ENCODE results near the gene DAGLB. TPM values are rescaled to one million over a fixed set of nuclear protein-coding genes. Genes with fewer than 3 reads are reported as not detected.

Gene DAGLB
- total and polyA plus RNA-seq, 2 experiments from 2014 or later = 26.7 to 31.7 TPM

- H3F3A ChIP-seq (ENCODE audit: insufficient read depth) = peaks cover 4% of the 10 kb centered on the region; the same call in 1 of the 2 replicates
- no peak overlapping the region for H3K9ac ChIP-seq
- H3K4me3 ChIP-seq = no peak overlapping the region
- H2AFZ ChIP-seq = no peak overlapping the region
- no peak overlapping the region for H3K4me2 ChIP-seq (ENCODE audit: unreplicated experiment)
- no peaks in the 10 kb centered on the region; the same call in 1 of the 2 replicates for H3K27me3 ChIP-seq (replicated peaks; ENCODE audit: insufficient read depth)
- TF ChIP-seq EZH2phosphoT487 (IDR thresholded peaks at IDR 0.05; ENCODE audit: insufficient read depth, low read depth) = no peak
- no peak for TF ChIP-seq EZH2 (IDR thresholded peaks at IDR 0.05; ENCODE audit: insufficient read depth, poor library complexity, severe bottlenecking)
- no peaks in the 10 kb centered on the region for H3K9me2 ChIP-seq (ENCODE audit: insufficient read depth)
- DNase-seq = no peak
- H3K4me1 ChIP-seq (ENCODE audit: insufficient read depth) = no peaks in the 10 kb centered on the region
- no peaks in the 10 kb centered on the region for H3K36me3 ChIP-seq (ENCODE audit: low read depth)
- H3K79me2 ChIP-seq (ENCODE audit: insufficient read depth) = no peaks in the 10 kb centered on the region
- WGBS, 2 experiments (ENCODE audit: low coverage in 1 of 2, low lambda C conversion rate in 2 of 2, missing lambda C conversion rate in 2 of 2) = 49 to 54% methylated on average over 2 of the region's 2 CpGs
- in situ Hi-C loops (cut with MboI) = no loop called here
- H4K20me1 ChIP-seq (ENCODE audit: insufficient read depth) = no peaks in the 10 kb centered on the region
- no peak overlapping the region for H3K27ac ChIP-seq
- no peaks in the 10 kb centered on the region for H3K9me3 ChIP-seq (ENCODE audit: low read depth)
Measured at GRCh38 chr7:6494365-6494764, 46.6 kb upstream of the DAGLB start.

DNA sequence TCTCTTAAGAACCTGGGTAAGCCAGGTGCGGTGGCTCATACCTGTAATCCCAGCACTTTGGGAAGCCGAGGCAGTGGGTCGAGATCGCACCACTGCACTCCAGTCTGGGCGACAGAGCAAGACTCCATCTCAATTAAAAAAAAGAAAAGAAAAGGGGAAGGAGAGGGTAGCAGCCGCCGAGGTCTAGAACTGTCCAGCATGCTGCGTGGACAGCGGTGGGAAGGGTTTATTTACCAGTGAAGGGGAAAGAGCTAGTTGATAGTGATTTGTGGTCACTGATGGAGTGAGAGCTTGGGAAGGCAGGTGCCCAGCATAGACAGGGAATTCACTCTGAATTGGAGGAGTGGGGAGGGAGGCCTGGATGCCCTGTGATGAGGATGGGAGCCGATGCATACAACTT lies 43.4 kb upstream of the DAGLB start:
- peaks cover 4% of the 10 kb centered on the region; the same call in 1 of the 2 replicates for H3F3A ChIP-seq (ENCODE audit: insufficient read depth)
- no peaks in the 10 kb centered on the region for H3K36me3 ChIP-seq (ENCODE audit: low read depth)
- H3K4me3 ChIP-seq = no peak overlapping the region
- WGBS, 2 experiments (ENCODE audit: low coverage in 1 of 2, low lambda C conversion rate in 2 of 2, missing lambda C conversion rate in 2 of 2) = 75 to 82% methylated on average over 10 of the region's 10 CpGs
- TF ChIP-seq EZH2phosphoT487 (IDR thresholded peaks at IDR 0.05; ENCODE audit: insufficient read depth, low read depth) (no peak), EZH2 (IDR thresholded peaks at IDR 0.05; ENCODE audit: insufficient read depth, poor library complexity, severe bottlenecking) (no peak)
- no peaks in the 10 kb centered on the region for H3K9me2 ChIP-seq (ENCODE audit: insufficient read depth)
- H4K20me1 ChIP-seq (ENCODE audit: insufficient read depth) = no peaks in the 10 kb centered on the region
- no peaks in the 10 kb centered on the region for H3K4me1 ChIP-seq (ENCODE audit: insufficient read depth)
- no peaks in the 10 kb centered on the region for H3K9me3 ChIP-seq (ENCODE audit: low read depth)
- no peak overlapping the region for H3K9ac ChIP-seq
- H3K27me3 ChIP-seq (replicated peaks; ENCODE audit: insufficient read depth) = no peaks in the 10 kb centered on the region; the same call in 1 of the 2 replicates
- no peak overlapping the region for H3K4me2 ChIP-seq (ENCODE audit: unreplicated experiment)
- in situ Hi-C loops (cut with MboI) = no loop called here
- H3K27ac ChIP-seq = no peak overlapping the region
- no peak for DNase-seq
- no peaks in the 10 kb centered on the region for H3K79me2 ChIP-seq (ENCODE audit: insufficient read depth)
- no peak overlapping the region for H2AFZ ChIP-seq

- Histone ChIP-seq H3K27me3 (replicated peaks; ENCODE audit: insufficient read depth) (no peaks in the 10 kb centered on the region; the same call in 1 of the 2 replicates), H3K9ac (no peak overlapping the region), H3K36me3 (ENCODE audit: low read depth) (no peaks in the 10 kb centered on the region), H4K20me1 (ENCODE audit: insufficient read depth) (no peaks in the 10 kb centered on the region), H3K4me3 (no peak overlapping the region), H3K9me3 (ENCODE audit: low read depth) (no peaks in the 10 kb centered on the region), H3K4me1 (ENCODE audit: insufficient read depth) (peaks cover 1% of the 10 kb centered on the region; the same call in 1 of the 2 replicates), H3F3A (ENCODE audit: insufficient read depth) (peaks cover 2% of the 10 kb centered on the region; the same call in 1 of the 2 replicates), H3K9me2 (ENCODE audit: insufficient read depth) (no peaks in the 10 kb centered on the region), H3K79me2 (ENCODE audit: insufficient read depth) (no peaks in the 10 kb centered on the region), H2AFZ (no peak overlapping the region), H3K4me2 (ENCODE audit: unreplicated experiment) (no peak overlapping the region), H3K27ac (no peak overlapping the region)
- DNase-seq = peak; percentile 39
- in situ Hi-C loops (cut with MboI) = no loop called here
- WGBS, 2 experiments (ENCODE audit: low coverage in 1 of 2, low lambda C conversion rate in 2 of 2, missing lambda C conversion rate in 2 of 2) = 0% methylated on average over 1 of the region's 1 CpG
- TF ChIP-seq EZH2phosphoT487 (IDR thresholded peaks at IDR 0.05; ENCODE audit: insufficient read depth, low read depth) (no peak), EZH2 (IDR thresholded peaks at IDR 0.05; ENCODE audit: insufficient read depth, poor library complexity, severe bottlenecking) (no peak)
Measured at GRCh38 chr7:6489612-6490011, 41.9 kb upstream of the DAGLB start.

GRCh38 chr7:6487184-6487545 lies 39.4 kb upstream of the DAGLB start:
- TF ChIP-seq EZH2 (IDR thresholded peaks at IDR 0.05; ENCODE audit: insufficient read depth, poor library complexity, severe bottlenecking) = no peak
- no peak for TF ChIP-seq EZH2phosphoT487 (IDR thresholded peaks at IDR 0.05; ENCODE audit: insufficient read depth, low read depth)
- no peak overlapping the region for H2AFZ ChIP-seq
- H3K4me2 ChIP-seq (ENCODE audit: unreplicated experiment) = no peak overlapping the region
- no peak for DNase-seq
- H3K36me3 ChIP-seq (ENCODE audit: low read depth) = 0 out of 2 replicates have a peak, but pooled peaks cover 3% of the 10 kb centered on the region
- H3K27me3 ChIP-seq (replicated peaks; ENCODE audit: insufficient read depth) = no peaks in the 10 kb centered on the region
- H3K27ac ChIP-seq = no peak overlapping the region
- H3K79me2 ChIP-seq (ENCODE audit: insufficient read depth) = peaks cover 17% of the 10 kb centered on the region
- no peaks in the 10 kb centered on the region for H3K9me3 ChIP-seq (ENCODE audit: low read depth)
- peaks cover 3% of the 10 kb centered on the region; the same call in 1 of the 2 replicates for H4K20me1 ChIP-seq (ENCODE audit: insufficient read depth)
- no peak overlapping the region for H3K9ac ChIP-seq
- WGBS, 2 experiments (ENCODE audit: low coverage in 1 of 2, low lambda C conversion rate in 2 of 2, missing lambda C conversion rate in 2 of 2) = 77 to 84% methylated on average over 4 of the region's 4 CpGs
- H3K4me3 ChIP-seq = no peak overlapping the region
- peaks cover 14% of the 10 kb centered on the region for H3F3A ChIP-seq (ENCODE audit: insufficient read depth)
- no peaks in the 10 kb centered on the region for H3K9me2 ChIP-seq (ENCODE audit: insufficient read depth)
- in situ Hi-C loops (cut with MboI) = no loop called here
- peaks cover 8% of the 10 kb centered on the region for H3K4me1 ChIP-seq (ENCODE audit: insufficient read depth)

Measured in GM23248 (cell line).